AG10803 (cell line): Measurements from ENCODE around the gene KLHL3.

Experiments used
- DNase-seq: peaks from one replicate; pipeline ENCODE4 v3.0.0; 2010; ENCODE audit warnings: low read depth
- H3K4me3 ChIP-seq: 2 replicates; pipeline ENCODE4 v1.5.1; 2011; ENCODE audit warnings: mild to moderate bottlenecking, low read length, control low read depth
- CTCF ChIP-seq: conservative IDR thresholded peaks from 2 replicates; pipeline ENCODE4 v1.5.1; 2011; ENCODE audit warnings: mild to moderate bottlenecking, low read length, control low read depth, inconsistent platforms

Gene KLHL3

DNA sequence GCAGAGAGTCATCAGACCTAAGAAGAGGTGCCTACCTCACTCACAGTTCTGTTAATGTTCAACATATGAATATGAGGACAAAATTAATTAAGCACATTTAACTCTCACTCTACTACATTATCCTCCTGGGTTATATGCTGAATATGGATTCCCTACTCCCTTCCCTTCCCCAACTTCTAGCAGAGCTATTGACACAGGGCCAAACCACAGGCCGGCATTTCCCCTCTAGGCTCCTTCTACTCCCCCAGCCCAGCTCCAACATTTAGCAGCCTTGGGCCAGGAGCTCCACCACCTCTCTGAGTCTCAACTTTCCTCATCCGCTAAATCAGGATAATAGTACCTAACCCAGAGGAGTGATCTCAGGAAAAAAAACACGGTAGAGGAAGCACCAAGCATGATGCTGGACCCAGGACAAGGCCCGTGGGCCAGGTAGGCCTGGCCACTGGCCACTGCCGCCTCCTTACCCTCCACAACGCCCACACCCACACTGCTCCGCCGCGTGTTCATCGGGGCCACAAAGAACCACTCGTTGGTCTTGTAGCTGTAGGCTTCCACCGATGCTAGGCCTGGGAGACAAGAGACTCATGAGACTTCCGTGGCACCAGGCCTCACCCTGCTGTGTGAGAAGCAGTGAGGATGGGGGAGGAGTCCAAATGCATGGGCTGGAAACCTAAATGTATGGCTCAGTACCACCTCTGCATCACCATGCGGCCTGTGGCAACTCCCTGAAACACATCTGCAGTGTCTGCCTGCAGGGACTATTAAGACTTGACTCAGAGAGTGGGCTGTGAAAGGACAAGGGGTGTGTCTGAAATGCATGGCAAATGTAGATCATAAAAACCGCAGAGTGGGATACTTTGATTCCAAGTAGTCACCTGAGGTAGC, 98.8 kb downstream of the KLHL3 start:
- TF ChIP-seq CTCF = no peak
- H3K4me3 ChIP-seq = no peak overlapping the region
- no peak for DNase-seq

DNA sequence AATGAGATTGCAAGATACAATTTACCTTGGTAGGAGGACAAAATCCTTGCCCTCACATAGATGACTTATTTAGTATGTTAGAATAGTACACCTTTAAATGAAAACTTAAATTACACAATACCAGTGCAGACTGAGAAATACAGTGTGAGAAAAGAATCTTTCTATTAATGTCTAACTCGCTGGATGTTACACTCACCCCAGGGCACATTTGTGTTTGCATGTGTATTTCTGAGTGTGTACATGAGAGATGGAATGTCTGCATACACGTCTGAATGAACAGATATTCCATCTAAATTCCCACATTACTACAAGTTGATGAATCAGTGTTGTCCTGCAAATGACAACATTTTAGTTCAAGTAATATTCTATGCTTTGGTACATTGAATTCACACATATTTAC, 99.8 kb downstream of the KLHL3 start:
- no peak for DNase-seq
- TF ChIP-seq CTCF = no peak

GRCh38 chr5:137635521-137635921, 100.4 kb downstream of the KLHL3 start:
- no peak overlapping the region for H3K4me3 ChIP-seq
- DNase-seq = no peak
- TF ChIP-seq CTCF = no peak

More for the DNA sequence above, 99.8 kb downstream of the KLHL3 start:
- no peak overlapping the region for H3K4me3 ChIP-seq

DNA sequence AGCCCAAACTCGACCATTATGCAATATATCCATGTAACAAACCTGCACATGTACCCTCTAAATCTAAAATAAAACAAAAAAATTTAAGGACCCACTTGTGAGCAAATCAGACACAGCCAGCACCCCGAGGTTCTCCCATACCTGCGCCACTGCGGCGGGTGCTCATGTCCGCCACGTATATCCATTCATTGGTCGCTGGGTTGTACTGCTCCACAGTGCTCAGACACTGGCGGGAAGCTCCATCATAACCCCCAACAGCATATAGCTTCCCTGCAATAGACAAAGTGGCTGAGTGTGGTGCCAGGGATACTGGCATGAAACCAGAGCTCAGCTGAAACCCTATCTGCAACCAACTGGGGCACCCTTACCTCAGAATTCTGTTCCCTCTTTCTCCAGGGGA, 102.0 kb downstream of the KLHL3 start:
- H3K4me3 ChIP-seq = no peak overlapping the region
- TF ChIP-seq CTCF = no peak
- DNase-seq = no peak

- no peak overlapping the region for H3K4me3 ChIP-seq
- DNase-seq = no peak
Measured at GRCh38 chr5:137632716-137633115, 103.2 kb downstream of the KLHL3 start.

GRCh38 chr5:137631453-137631852, 104.4 kb downstream of the KLHL3 start:
- H3K4me3 ChIP-seq = no peak overlapping the region
- no peak for DNase-seq
- TF ChIP-seq CTCF = no peak

More at GRCh38 chr5:137632716-137633115, 103.2 kb downstream of the KLHL3 start:
- no peak for TF ChIP-seq CTCF

DNA sequence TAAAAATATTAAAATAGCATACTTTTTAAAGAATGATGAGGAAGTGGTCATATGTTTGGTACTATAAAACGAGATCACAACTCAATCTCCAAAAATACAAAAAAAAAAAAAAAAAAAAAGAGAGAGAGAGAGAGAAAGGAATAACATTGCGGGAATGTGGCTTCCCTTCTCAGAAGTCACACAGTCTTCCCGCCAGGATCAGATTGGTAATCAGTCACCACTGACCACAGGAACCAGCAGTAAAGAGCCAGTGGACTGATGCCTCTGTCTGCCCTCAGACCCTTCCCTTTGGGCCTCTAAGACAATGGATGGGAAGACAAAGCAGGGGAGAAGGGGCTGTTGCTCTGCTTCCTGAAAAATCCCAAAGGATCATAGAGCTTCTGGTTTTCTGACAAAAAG, 104.9 kb downstream of the KLHL3 start:
- TF ChIP-seq CTCF = no peak
- H3K4me3 ChIP-seq = no peak overlapping the region
- DNase-seq = no peak
